Measurements from ENCODE around the gene PIK3R2.

PIK3R2 gene

GRCh38 chr19:18152442-18152816 is 534 bp upstream of the PIK3R2 start:
- TF ChIP-seq CTCF (IDR thresholded peaks at IDR 0.05; ENCODE audit: insufficient read depth, low read length, poor library complexity, severe bottlenecking) (peak; percentile 90), EZH2phosphoT487 (conservative IDR thresholded peaks at IDR 0.05; ENCODE audit: low read length) (no peak)

GRCh38 chr19:18153556-18154134 is 682 bp downstream of the PIK3R2 start:
- Histone ChIP-seq H3F3A (ENCODE audit: insufficient read depth) (0 out of 2 replicates have a peak, but pooled peaks cover 12% of the 10 kb centered on the region), H3K27me3 (ENCODE audit: low read length) (no peaks in the 10 kb centered on the region), H3K4me3 (ENCODE audit: insufficient read depth, low read length, poor library complexity, severe bottlenecking) (peak overlapping the region; percentile 86), H3K9me2 (replicated peaks; ENCODE audit: insufficient read depth, low read length) (no peaks in the 10 kb centered on the region), H3K36me3 (ENCODE audit: low read length) (no peaks in the 10 kb centered on the region), H3K27ac (ENCODE audit: low read depth, low read length) (peak overlapping the region; percentile 58), H2AFZ (ENCODE audit: low read depth, low read length, severe bottlenecking) (peak overlapping the region; percentile 3), H3K4me2 (ENCODE audit: low read depth, low read length, poor library complexity, severe bottlenecking) (peak overlapping the region; percentile 75), H3K9ac (ENCODE audit: low read length) (peak overlapping the region; percentile 92), H4K20me1 (ENCODE audit: low read depth, low read length) (no peaks in the 10 kb centered on the region), H3K79me2 (ENCODE audit: insufficient read depth, low read length) (peaks cover 21% of the 10 kb centered on the region), H3K9me3 (ENCODE audit: insufficient read depth, low read length) (no peaks in the 10 kb centered on the region)
- TF ChIP-seq CTCF (IDR thresholded peaks at IDR 0.05; ENCODE audit: insufficient read depth, low read length, poor library complexity, severe bottlenecking) (no peak), EZH2phosphoT487 (conservative IDR thresholded peaks at IDR 0.05; ENCODE audit: low read length) (no peak)

More at GRCh38 chr19:18152442-18152816, 534 bp upstream of the PIK3R2 start:
- Histone ChIP-seq H3K27me3 (ENCODE audit: low read length) (no peaks in the 10 kb centered on the region), H4K20me1 (ENCODE audit: low read depth, low read length) (no peaks in the 10 kb centered on the region), H2AFZ (ENCODE audit: low read depth, low read length, severe bottlenecking) (peak overlapping the region; percentile 78), H3K9me3 (ENCODE audit: insufficient read depth, low read length) (no peaks in the 10 kb centered on the region), H3K27ac (ENCODE audit: low read depth, low read length) (peak overlapping the region; percentile 87), H3K9ac (ENCODE audit: low read length) (peak overlapping the region; percentile 92), H3K36me3 (ENCODE audit: low read length) (no peaks in the 10 kb centered on the region), H3K4me3 (ENCODE audit: insufficient read depth, low read length, poor library complexity, severe bottlenecking) (peak overlapping the region; percentile 69), H3K4me2 (ENCODE audit: low read depth, low read length, poor library complexity, severe bottlenecking) (peak overlapping the region; percentile 72), H3F3A (ENCODE audit: insufficient read depth) (0 out of 2 replicates have a peak, but pooled peaks cover 6% of the 10 kb centered on the region), H3K79me2 (ENCODE audit: insufficient read depth, low read length) (peaks cover 21% of the 10 kb centered on the region), H3K9me2 (replicated peaks; ENCODE audit: insufficient read depth, low read length) (no peaks in the 10 kb centered on the region)

GRCh38 chr19:18155095-18156087 is 2.4 kb downstream of the PIK3R2 start:
- Histone ChIP-seq H3K79me2 (ENCODE audit: insufficient read depth, low read length) (peaks cover 21% of the 10 kb centered on the region), H3K4me3 (ENCODE audit: insufficient read depth, low read length, poor library complexity, severe bottlenecking) (no peak overlapping the region), H4K20me1 (ENCODE audit: low read depth, low read length) (no peaks in the 10 kb centered on the region), H3K27ac (ENCODE audit: low read depth, low read length) (no peak overlapping the region), H3K27me3 (ENCODE audit: low read length) (no peaks in the 10 kb centered on the region), H3K9me3 (ENCODE audit: insufficient read depth, low read length) (no peaks in the 10 kb centered on the region), H3K9me2 (replicated peaks; ENCODE audit: insufficient read depth, low read length) (no peaks in the 10 kb centered on the region), H3K36me3 (ENCODE audit: low read length) (no peaks in the 10 kb centered on the region), H2AFZ (ENCODE audit: low read depth, low read length, severe bottlenecking) (no peak overlapping the region), H3K9ac (ENCODE audit: low read length) (no peak overlapping the region), H3F3A (ENCODE audit: insufficient read depth) (0 out of 2 replicates have a peak, but pooled peaks cover 16% of the 10 kb centered on the region), H3K4me2 (ENCODE audit: low read depth, low read length, poor library complexity, severe bottlenecking) (no peak overlapping the region)
- TF ChIP-seq EZH2phosphoT487 (conservative IDR thresholded peaks at IDR 0.05; ENCODE audit: low read length) (no peak), CTCF (IDR thresholded peaks at IDR 0.05; ENCODE audit: insufficient read depth, low read length, poor library complexity, severe bottlenecking) (no peak)

All from SU-DHL-6 (cell line).